Neural progenitor cell (in vitro differentiated cells): ENCODE measurements around the gene HSD17B7.
"Not testable (repeated sequence)": the region's sequence is repeated elsewhere in the genome, so short reads cannot be mapped to it uniquely, and the experiment has no call there.

ENCODE experiments used
- CTCF ChIP-seq: fragments of 200-600 bp; sonication (generic); IDR thresholded peaks from 2 replicates; pipeline ENCODE4 v1.5.1; 2017; ENCODE audit warnings: antibody characterized with exemption, mild to moderate bottlenecking
- EZH2 ChIP-seq: fragments of 200-600 bp; sonication (generic); IDR thresholded peaks from 2 replicates; pipeline ENCODE4 v1.6.1; 2017; ENCODE audit warnings: antibody characterized with exemption, mild to moderate bottlenecking, moderate library complexity
- EZH2phosphoT487 ChIP-seq: fragments of 200-600 bp; sonication (generic); IDR thresholded peaks from 2 replicates; pipeline ENCODE4 v1.6.1; 2017; ENCODE audit warnings: antibody characterized with exemption

GRCh38 chr1:162807503-162807902, 17.0 kb downstream of the HSD17B7 start:
- not testable (repeated sequence) for TF ChIP-seq CTCF, EZH2, EZH2phosphoT487
